VCaP (cell line): ENCODE results near the gene GDPD1.

ENCODE experiments used
- H3K27ac ChIP-seq: fragments of 450-650 bp; 2 replicates; pipeline ENCODE4 v1.5.1; 2017
- TF ChIP-seq, protein P1 (sequence below): fragments of 450-650 bp; conservative IDR thresholded peaks from 2 replicates; pipeline ENCODE4 v1.5.1; 2017; ENCODE audit warnings: mild to moderate bottlenecking, moderate library complexity

Gene GDPD1

DNA sequence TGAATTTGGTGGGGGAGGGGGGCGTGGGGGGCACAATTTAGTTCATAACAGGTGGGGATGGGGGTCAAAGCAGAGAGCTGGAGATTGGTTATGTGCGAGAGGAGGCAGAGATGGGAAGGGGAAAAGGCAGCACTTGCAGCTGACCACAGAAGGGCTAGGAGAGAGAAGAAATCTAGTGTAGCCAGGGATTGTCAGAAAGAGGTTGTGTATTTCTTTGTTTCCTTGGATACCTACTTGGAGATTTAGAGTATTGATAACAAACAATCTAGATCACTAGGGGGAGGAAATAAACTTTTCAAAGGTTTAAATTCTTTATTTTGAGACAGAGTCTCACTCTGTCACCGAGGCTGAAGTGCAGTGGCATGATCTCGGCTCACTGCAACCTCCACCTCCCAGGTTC, 64.0 kb downstream of the GDPD1 start:
- no peak overlapping the region for H3K27ac ChIP-seq
- TF ChIP-seq, protein P1, sequence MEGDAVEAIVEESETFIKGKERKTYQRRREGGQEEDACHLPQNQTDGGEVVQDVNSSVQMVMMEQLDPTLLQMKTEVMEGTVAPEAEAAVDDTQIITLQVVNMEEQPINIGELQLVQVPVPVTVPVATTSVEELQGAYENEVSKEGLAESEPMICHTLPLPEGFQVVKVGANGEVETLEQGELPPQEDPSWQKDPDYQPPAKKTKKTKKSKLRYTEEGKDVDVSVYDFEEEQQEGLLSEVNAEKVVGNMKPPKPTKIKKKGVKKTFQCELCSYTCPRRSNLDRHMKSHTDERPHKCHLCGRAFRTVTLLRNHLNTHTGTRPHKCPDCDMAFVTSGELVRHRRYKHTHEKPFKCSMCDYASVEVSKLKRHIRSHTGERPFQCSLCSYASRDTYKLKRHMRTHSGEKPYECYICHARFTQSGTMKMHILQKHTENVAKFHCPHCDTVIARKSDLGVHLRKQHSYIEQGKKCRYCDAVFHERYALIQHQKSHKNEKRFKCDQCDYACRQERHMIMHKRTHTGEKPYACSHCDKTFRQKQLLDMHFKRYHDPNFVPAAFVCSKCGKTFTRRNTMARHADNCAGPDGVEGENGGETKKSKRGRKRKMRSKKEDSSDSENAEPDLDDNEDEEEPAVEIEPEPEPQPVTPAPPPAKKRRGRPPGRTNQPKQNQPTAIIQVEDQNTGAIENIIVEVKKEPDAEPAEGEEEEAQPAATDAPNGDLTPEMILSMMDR = no peak

DNA sequence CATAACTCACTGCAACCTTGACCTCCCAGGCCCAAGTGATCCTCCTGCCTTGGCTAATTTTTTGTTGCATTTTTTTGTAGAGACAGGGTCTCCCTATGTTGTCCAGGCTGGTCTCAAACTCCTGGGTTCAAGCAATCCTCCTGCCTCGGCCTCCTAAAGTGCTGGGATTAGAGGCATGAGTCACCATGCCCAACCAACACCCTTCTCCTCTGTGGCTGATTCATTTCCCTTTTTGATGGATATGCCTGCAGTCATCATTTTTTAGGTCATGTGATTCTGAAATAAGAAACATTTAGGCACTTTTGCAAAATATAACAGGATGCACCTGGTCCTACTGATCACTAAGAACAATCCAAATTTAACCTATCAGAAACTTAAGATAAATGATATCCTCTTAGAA, 67.1 kb downstream of the GDPD1 start:
- H3K27ac ChIP-seq = peak overlapping the region; percentile 93
- TF ChIP-seq, protein P1 = no peak

DNA sequence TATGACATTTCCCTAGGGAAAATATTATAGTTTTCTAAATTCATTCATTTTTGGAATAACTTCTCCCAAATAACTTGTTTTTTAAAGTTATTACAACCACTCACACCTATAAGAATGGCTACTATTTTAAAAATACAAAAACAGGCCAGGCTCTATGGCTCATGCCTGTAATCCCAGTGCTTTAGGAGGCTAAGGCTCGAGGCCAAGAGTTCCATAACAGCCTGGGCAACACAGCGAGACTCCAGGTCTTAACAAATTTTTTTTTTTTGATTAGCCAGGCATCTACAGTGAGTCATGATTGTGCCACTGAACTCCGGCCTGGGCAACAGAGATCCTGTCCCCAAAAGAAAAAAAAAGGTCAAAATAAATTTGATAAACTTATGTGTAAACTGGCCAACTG, 67.6 kb downstream of the GDPD1 start:
- TF ChIP-seq, protein P1 = no peak
- H3K27ac ChIP-seq = peak overlapping the region; percentile 93

GRCh38 chr17:59289981-59290301, 69.6 kb downstream of the GDPD1 start:
- TF ChIP-seq, protein P1 = no peak

DNA sequence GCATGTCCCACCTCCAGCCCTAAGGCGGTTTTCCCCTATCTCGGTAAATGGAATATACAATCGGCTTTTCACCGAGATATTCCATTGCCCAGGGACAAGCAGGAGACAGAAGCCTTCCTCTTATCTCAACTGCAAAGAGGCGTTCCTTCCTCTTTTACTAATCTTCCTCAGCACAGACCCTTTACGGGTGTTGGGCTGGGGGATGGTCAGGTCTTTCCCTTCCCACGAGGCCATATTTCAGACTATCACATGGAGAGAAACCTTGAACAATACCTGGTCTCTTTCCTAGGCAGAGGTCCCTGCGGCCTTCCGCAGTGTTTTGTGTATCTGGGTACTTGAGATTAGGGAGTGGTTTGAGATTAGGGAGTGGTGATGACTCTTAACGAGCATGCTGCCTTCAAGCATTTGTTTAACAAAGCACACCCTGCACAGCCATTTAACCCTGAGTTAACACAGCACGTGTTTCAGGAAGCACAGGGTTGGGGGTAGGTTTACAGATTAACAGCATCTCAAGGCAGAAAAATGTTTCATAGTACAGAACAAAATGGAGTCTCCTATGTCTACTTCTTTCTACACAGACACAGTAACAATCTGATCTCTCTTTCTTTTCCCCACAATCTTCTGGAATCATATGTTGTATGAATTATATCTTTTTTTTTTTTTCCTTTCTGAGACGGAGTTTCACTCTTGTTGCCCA, 70.1 kb downstream of the GDPD1 start:
- peak overlapping the region; percentile 93 for H3K27ac ChIP-seq

More at GRCh38 chr17:59289981-59290301, 69.6 kb downstream of the GDPD1 start:
- H3K27ac ChIP-seq = peak overlapping the region; percentile 93

- TF ChIP-seq, protein P1 = no peak
- H3K27ac ChIP-seq = peak overlapping the region; percentile 93; the same call in 1 of the 2 replicates
Measured at GRCh38 chr17:59292174-59292523, 71.8 kb downstream of the GDPD1 start.

GRCh38 chr17:59296190-59296589, 75.9 kb downstream of the GDPD1 start:
- peak overlapping the region; percentile 96 for H3K27ac ChIP-seq

GRCh38 chr17:59298521-59298920, 78.2 kb downstream of the GDPD1 start:
- H3K27ac ChIP-seq = peak overlapping the region; percentile 96
- TF ChIP-seq, protein P1 = no peak

More at GRCh38 chr17:59296190-59296589, 75.9 kb downstream of the GDPD1 start:
- TF ChIP-seq, protein P1 = no peak
